Neural crest cell (in vitro differentiated cells): ENCODE data around the gene SRRM5. TPM values are rescaled to one million over a fixed set of nuclear protein-coding genes. Genes with fewer than 3 reads are reported as not detected.

Experiments
- DNase-seq: peaks from one replicate; pipeline ENCODE4 v3.0.0; 2021; ENCODE audit warnings: low read depth, mixed read lengths, low spot score
- H3K27ac Mint-ChIP-seq: one replicate; pipeline ENCODE4 v1.8.0; 2021; ENCODE audit warnings: mild to moderate bottlenecking, mixed read lengths; ENCODE audit not compliant: unreplicated experiment
- H3K27me3 Mint-ChIP-seq: 2 replicates; pipeline ENCODE4 v1.8.0; 2021; ENCODE audit warnings: low read depth, mild to moderate bottlenecking, mixed read lengths
- H3K36me3 Mint-ChIP-seq: 2 replicates; pipeline ENCODE4 v1.8.0; 2021; ENCODE audit warnings: low read depth, mild to moderate bottlenecking, mixed read lengths
- H3K4me1 Mint-ChIP-seq: 2 replicates; pipeline ENCODE4 v1.8.0; 2021; ENCODE audit warnings: mixed read lengths
- H3K4me3 Mint-ChIP-seq: one replicate; pipeline ENCODE4 v1.8.0; 2021; ENCODE audit warnings: mild to moderate bottlenecking, mixed read lengths
- H3K9me3 Mint-ChIP-seq: 2 replicates; pipeline ENCODE4 v1.8.0; 2021; ENCODE audit warnings: mixed read lengths
- CTCF ChIP-seq: fragments of 200-600 bp; sonication (generic); conservative IDR thresholded peaks from 2 replicates; pipeline ENCODE4 v1.5.0; 2021; ENCODE audit warnings: antibody characterized with exemption, mild to moderate bottlenecking
- total RNA-seq: library from RNA; stranded (reverse); gene quantifications from 2 replicates; pipeline ENCODE4 v1.2.1, GENCODE V29; 2021

SRRM5 gene
- total RNA-seq, 1 donor from 2014 or later: 0.51 TPM

- H3K27me3 Mint-ChIP-seq: peaks cover 13% of the 10 kb centered on the region
- H3K36me3 Mint-ChIP-seq: peaks cover 26% of the 10 kb centered on the region
- H3K4me3 Mint-ChIP-seq: peak overlapping the region; percentile 95
- no peak for DNase-seq
- H3K4me1 Mint-ChIP-seq: peaks cover 47% of the 10 kb centered on the region
- H3K27ac Mint-ChIP-seq: peak overlapping the region; percentile 100
- TF ChIP-seq CTCF: no peak
- peaks cover 3% of the 10 kb centered on the region for H3K9me3 Mint-ChIP-seq
Observed at GRCh38 chr19:43620061-43621001, 8.4 kb downstream of the SRRM5 start.

DNA sequence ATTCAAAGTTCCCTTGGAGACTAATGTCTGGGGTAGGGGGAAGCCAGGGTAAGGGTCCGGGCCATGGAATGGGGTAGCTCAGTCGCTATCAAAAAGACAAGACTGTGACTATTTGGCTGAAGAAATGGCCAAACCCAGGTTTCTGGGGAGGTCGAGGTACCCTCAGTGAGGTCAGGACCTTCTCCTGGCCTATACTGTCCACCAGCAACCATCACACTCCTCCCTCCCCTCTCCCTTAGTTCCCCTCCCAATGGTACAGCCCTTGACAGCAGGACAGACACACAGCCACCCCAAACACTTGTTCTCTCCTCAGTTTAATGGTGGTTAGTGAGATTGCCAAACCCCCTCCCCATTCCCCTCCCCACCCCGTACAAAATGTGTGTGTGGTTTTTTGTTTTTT lies 10.2 kb downstream of the SRRM5 start:
- no peak for TF ChIP-seq CTCF
- no peak overlapping the region for H3K4me3 Mint-ChIP-seq

DNA sequence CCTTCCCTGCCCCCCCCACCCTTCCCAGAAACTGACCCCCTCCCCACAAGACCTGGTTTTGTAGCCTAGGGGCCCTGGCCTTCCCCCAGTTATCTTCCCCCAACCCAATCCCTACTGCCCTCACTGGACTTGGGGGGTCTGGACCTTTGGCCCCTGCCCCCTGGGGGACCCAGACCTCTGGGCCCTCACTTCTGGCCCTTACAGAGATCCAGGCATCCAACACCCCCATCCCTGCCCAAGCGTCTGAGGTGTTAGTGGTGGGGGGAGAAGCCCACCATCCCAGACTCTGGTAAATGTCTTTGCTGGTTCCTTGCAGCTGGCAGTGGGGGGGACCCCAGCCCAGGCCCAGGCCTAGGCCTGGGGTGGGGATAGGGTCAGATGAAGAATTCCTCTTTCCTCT lies 11.1 kb downstream of the SRRM5 start:
- no peak overlapping the region for H3K27ac Mint-ChIP-seq
- DNase-seq: no peak
- H3K27me3 Mint-ChIP-seq: peaks cover 13% of the 10 kb centered on the region
- peaks cover 50% of the 10 kb centered on the region for H3K4me1 Mint-ChIP-seq
- H3K4me3 Mint-ChIP-seq: no peak overlapping the region
- H3K36me3 Mint-ChIP-seq: peaks cover 31% of the 10 kb centered on the region
- H3K9me3 Mint-ChIP-seq: peaks cover 3% of the 10 kb centered on the region
- TF ChIP-seq CTCF: no peak

More for the DNA sequence above, 10.2 kb downstream of the SRRM5 start:
- peaks cover 42% of the 10 kb centered on the region for H3K4me1 Mint-ChIP-seq
- peaks cover 13% of the 10 kb centered on the region for H3K27me3 Mint-ChIP-seq
- H3K27ac Mint-ChIP-seq: no peak overlapping the region
- peaks cover 31% of the 10 kb centered on the region for H3K36me3 Mint-ChIP-seq
- no peak for DNase-seq
- H3K9me3 Mint-ChIP-seq: peaks cover 3% of the 10 kb centered on the region

GRCh38 chr19:43623889-43624670 lies 12.2 kb downstream of the SRRM5 start:
- peak overlapping the region; percentile 73 for H3K4me3 Mint-ChIP-seq
- no peak for TF ChIP-seq CTCF
- H3K27ac Mint-ChIP-seq: peak overlapping the region; percentile 62
- peaks cover 31% of the 10 kb centered on the region for H3K36me3 Mint-ChIP-seq
- peaks cover 3% of the 10 kb centered on the region for H3K9me3 Mint-ChIP-seq
- DNase-seq: no peak
- peaks cover 9% of the 10 kb centered on the region for H3K27me3 Mint-ChIP-seq
- H3K4me1 Mint-ChIP-seq: peaks cover 51% of the 10 kb centered on the region

- DNase-seq: no peak
- Mint-ChIP-seq H3K27me3 (peaks cover 4% of the 10 kb centered on the region), H3K4me1 (peaks cover 44% of the 10 kb centered on the region), H3K36me3 (peaks cover 27% of the 10 kb centered on the region), H3K4me3 (peak overlapping the region; percentile 73), H3K9me3 (peaks cover under 1% of the 10 kb centered on the region), H3K27ac (no peak overlapping the region)
- TF ChIP-seq CTCF: peak; percentile 30
Observed at GRCh38 chr19:43624933-43625332, 13.0 kb downstream of the SRRM5 start.
